Fibroblast of the aortic adventitia (primary cell): ENCODE results near the gene CHMP2A. TPM values are rescaled to one million over a fixed set of nuclear protein-coding genes. Genes with fewer than 3 reads are reported as not detected.

Source experiments
- DNase-seq: peaks from one replicate; pipeline ENCODE4 v3.0.0-alpha.2; 2010; ENCODE audit warnings: low read depth
- H3K4me3 ChIP-seq: 2 replicates; pipeline ENCODE4 v1.5.1; 2011; ENCODE audit warnings: low read depth, mild to moderate bottlenecking, control low read depth, low read length, moderate library complexity
- total RNA-seq: library from RNA; depleted of rRNA; stranded (reverse); fragments of >200 nt; gene quantifications from 2 replicates; pipeline ENCODE4 v1.2.3, GENCODE V29; 2012; ENCODE audit warnings: low replicate concordance
- TF ChIP-seq, protein P1 (sequence below): IDR thresholded peaks from 2 replicates; pipeline ENCODE4 v1.5.1; 2011; ENCODE audit warnings: mild to moderate bottlenecking, low read length, control low read depth, inconsistent platforms; ENCODE audit not compliant: insufficient read depth

The CHMP2A gene
- 109 and 239 TPM in 2 replicates for total RNA-seq

GRCh38 chr19:58554494-58555368, at the start of gene CHMP2A:
Gene CHMP2A, minus strand, starts transcription at chr19:58555105. Its CDS starts 893 bp downstream, at chr19:58554212.
- DNase-seq: peak; percentile 96
- TF ChIP-seq, protein P1, sequence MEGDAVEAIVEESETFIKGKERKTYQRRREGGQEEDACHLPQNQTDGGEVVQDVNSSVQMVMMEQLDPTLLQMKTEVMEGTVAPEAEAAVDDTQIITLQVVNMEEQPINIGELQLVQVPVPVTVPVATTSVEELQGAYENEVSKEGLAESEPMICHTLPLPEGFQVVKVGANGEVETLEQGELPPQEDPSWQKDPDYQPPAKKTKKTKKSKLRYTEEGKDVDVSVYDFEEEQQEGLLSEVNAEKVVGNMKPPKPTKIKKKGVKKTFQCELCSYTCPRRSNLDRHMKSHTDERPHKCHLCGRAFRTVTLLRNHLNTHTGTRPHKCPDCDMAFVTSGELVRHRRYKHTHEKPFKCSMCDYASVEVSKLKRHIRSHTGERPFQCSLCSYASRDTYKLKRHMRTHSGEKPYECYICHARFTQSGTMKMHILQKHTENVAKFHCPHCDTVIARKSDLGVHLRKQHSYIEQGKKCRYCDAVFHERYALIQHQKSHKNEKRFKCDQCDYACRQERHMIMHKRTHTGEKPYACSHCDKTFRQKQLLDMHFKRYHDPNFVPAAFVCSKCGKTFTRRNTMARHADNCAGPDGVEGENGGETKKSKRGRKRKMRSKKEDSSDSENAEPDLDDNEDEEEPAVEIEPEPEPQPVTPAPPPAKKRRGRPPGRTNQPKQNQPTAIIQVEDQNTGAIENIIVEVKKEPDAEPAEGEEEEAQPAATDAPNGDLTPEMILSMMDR: no peak
- H3K4me3 ChIP-seq: peak within 1 kb of the TSS; percentile 78

DNA sequence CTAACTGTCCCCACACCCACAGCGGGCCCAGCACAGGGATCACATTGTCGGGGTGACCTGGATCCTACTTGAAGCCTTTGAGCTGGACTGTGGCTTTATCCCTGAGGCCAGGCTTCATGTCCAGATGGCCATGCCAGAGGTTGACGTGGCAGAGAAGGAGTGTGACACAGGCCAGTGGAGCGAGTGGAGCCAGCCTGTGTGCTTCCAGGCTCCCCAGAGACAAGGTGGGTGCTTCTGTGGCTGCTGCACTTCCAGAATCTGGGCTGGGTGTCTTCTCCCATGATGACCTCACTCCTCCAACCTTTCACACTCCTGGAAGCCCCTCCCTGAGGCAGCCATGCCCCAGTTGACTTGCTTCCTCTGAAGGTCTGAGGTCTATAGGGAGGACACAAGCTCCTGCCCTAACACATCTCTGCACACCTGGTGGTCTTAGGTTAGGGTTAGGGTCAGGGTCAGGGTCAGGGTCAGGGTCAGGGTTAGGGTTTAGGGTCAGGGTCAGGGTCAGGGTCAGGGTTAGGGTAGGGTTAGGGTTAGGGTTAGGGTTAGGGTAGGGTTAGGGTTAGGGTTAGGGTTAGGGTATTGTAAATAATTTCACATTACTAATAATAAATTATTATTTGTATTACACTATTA, 31.3 kb upstream of the CHMP2A start:
- TF ChIP-seq, protein P1: no peak
- H3K4me3 ChIP-seq: no peak overlapping the region
- no peak for DNase-seq

DNA sequence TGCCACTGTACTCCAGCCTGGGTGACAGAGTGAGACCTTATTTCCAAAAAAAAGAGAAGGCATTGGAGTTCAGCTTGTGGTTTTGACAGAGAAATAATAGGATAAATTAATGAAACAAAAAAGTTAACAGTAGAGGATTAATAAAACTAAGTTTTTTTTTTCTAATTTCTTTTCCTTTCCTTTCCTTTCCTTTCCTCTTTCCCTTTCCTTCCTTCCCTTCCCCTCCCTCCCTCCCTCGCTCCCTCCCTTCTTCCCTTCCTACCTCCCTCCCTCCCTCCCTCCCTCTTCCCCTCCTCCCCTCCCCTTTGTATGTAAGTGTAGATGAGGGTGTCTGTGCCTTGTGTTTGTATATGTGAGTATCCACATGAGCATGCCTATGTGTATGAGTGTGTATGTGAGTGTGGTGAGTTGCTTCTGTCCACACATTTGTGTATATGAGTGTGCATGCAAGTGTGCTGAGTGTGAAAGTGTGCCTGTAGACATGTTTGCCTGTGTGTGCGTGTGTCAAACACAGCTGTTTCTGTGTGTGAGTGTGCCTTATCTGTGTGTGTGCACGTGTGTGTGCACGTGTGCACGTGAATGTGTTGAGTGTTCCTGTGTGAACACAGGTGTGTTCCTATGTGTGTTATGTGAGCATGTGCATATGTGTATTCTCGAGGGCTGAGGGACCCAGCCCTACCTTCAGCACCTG, 30.7 kb upstream of the CHMP2A start:
- no peak for DNase-seq
- TF ChIP-seq, protein P1: no peak
- H3K4me3 ChIP-seq: no peak overlapping the region

GRCh38 chr19:58584498-58585441, 29.9 kb upstream of the CHMP2A start:
- DNase-seq: no peak

DNA sequence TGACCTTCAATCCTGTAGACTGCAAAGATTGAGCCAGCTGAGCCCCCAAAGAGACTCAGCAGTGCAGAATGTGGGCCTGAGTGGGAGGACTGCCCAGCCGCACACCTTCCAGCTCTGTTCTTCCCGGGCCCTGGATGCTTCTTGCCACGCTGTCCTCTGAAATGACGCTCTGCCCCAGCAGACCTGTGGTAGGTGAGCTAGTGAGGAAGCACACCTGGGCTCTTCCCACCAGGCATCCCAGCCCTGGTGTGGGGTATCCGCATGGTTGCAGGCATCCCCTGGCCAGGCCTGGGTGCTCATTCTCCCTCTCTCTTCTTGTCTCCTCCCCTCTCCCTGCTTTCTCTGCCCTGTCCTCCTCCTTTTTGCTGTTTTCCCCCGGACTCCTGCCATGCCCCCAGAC, 28.1 kb upstream of the CHMP2A start:
- TF ChIP-seq, protein P1: no peak
- DNase-seq: no peak
- no peak overlapping the region for H3K4me3 ChIP-seq

More at GRCh38 chr19:58584498-58585441, 29.9 kb upstream of the CHMP2A start:
- TF ChIP-seq, protein P1: no peak
- no peak overlapping the region for H3K4me3 ChIP-seq
